HG03280 (cell line): ENCODE measurements around the gene TPPP3.

Source experiments
- ATAC-seq: cut with Tn5 transposase; IDR thresholded peaks from one replicate; pipeline ENCODE4 v1.9.1; 2021; ENCODE audit warnings: mild to moderate bottlenecking, moderate library complexity; ENCODE audit not compliant: unreplicated experiment

The TPPP3 gene

GRCh38 chr16:67350324-67350723 is 43.0 kb downstream of the TPPP3 start:
- ATAC-seq, result no peak

DNA sequence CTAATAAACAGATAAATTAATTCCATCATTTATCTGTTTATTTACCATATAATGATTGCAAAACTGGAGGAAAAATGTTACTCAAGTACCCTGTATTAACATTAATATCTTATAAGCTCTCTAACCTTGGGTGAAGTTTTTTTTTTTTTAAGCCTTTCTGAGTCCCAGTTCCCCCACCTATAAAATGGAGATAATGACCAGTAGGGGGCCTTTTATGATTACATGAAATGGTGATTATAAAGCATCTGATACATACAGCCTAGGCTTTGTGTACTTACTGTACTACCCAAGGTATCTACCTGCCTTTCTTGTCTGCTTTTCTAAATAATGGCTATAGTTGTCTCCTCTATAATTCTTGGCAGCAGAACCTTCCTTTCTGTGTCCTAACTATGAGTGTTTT is 44.1 kb downstream of the TPPP3 start:
- ATAC-seq, result no peak

GRCh38 chr16:67346341-67346740 is 47.0 kb downstream of the TPPP3 start:
- no peak for ATAC-seq

- no peak for ATAC-seq
These were observed 47.9 kb downstream of the TPPP3 start for GRCh38 chr16:67345401-67345800.

DNA sequence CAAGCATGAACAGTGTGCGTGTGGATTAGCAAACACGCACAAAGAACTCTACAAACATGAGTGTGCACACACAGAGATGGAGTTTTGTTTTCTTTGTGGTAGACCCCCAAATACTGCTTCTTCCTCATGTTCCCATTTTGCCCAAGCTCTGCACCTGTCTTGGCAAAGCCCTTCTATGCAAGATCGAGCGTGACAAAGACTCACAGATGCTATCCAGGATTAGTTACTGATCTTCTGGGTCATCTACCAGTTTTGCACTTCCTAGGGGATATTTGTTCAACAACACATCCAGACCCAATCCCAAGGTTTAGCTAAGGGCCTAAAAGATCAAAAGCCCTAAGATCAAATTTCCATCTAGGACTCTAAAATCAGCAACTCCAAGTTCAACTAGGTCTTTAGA is 50.7 kb downstream of the TPPP3 start:
- no peak for ATAC-seq

- ATAC-seq, result no peak
These were observed 52.0 kb downstream of the TPPP3 start for GRCh38 chr16:67341250-67341649.
